ENCODE results near the gene VWF.

DNA sequence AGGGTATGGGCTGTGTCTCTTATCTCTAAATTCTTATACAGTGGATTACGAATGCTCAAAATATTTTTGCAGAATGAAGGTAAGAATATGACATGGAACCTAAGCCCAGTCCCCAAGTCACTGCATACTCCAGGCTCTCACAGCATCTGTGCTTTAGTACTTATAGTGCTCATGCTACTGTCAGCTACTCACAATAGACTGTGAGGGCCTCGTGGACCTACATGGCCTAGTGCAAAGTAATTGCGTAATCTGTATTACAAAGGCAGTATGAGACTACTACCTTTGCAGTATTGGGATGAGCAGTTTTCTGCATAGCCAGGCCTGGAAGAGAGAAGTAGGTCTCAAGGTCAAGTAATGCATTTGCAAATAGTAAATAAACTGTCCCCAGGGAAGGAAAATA lies 27.9 kb downstream of the VWF start:
- no peak for TF ChIP-seq EZH2 (IDR thresholded peaks at IDR 0.05)
- TF ChIP-seq POLR2AphosphoS5 (IDR thresholded peaks at IDR 0.05; ENCODE audit: borderline replicate concordance, low read depth, low read length), result no peak
